ENCODE measurements around the gene PARN.

Gene PARN

DNA sequence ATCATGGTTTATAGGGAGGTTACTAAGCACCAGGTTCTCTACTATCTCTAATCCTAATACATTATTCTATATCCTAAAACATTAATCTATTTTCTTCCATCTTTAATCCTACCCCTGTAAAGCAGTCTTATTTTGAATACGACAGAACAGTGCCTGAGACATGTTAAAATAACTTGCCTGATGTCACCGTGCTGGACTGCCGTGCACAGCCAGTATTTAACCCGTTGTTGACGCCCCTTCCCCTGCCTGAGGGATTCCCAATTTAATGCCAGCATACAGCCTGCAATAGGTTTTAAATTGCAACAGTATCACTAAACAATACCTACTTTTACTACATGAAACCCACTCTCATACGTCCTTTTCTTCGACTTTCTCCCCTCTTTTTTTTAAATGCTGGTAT, 133.3 kb downstream of the PARN start:
- DNase-seq, result no peak

DNA sequence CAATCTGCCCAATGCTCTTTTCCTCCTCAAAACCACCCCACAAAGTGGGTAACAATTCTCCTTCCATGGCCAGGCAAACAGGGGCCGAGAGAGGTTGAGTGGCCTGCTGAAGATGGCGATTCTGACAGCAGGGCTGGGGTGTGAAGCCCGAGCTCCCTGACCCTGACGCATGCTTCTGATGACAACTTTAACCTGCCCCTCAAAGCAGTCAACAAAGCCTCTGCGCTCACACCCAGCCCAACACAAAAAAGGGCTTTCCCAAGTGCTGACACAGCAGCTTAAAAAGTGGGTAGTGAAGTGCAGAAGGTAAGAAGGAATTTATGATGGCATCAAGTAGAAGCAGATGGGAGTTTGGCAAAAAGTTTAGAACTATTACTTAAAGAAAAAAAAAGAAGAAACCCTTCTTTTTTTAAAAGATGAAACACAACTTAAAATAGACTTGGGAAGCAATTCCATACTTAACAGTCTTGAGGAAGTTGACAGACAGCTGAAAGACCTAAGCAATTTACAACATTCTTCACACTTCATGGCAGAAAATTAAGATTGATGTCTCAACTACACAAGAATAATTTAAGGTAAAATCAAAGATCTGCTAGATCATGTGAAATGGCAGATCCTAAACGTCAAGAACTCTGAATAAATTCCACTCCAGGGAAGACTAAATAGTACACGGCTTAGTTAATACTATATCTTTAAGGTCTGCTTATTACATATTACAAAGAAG, 133.9 kb downstream of the PARN start:
- no peak for DNase-seq

DNA sequence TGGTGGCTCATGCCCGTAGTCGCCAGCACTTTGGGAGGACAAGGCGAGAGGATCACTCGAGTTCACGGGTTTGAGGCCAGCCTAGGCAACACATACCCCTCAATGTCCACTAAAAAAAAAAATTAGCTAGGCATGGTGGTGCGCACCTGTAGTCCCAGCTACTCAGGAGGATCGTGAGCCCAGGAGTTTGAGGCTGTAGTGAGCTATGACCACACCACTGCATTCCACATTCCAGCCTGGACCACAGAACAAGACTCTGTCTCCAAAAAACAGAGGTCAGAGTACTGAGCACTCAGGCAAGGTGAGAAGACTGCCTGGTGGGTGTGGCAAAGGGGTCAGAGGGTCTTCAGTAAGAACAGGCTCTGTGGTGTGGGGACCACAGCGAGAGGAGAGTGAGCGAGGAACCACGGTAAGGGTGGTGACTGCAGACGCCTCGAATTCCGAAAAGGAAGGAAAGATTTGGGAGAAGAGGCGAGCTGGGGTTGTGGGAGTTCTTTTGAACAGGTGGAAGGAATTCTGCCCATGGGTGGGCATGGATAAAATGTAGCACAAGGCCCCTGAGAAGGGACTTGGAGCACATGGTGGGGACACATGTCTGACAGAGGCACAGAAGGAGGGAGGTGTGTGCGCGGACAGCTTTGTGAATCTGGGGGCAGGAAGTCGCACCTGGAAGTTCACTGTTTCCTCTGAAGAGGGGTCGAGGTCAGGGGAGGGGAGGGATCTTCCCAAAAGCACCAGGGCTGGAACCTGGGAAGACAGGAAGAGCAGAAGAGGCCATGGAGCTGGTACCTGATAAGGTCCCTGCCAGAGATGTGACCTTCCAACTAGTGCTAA, 134.6 kb downstream of the PARN start:
- no peak for DNase-seq

DNA sequence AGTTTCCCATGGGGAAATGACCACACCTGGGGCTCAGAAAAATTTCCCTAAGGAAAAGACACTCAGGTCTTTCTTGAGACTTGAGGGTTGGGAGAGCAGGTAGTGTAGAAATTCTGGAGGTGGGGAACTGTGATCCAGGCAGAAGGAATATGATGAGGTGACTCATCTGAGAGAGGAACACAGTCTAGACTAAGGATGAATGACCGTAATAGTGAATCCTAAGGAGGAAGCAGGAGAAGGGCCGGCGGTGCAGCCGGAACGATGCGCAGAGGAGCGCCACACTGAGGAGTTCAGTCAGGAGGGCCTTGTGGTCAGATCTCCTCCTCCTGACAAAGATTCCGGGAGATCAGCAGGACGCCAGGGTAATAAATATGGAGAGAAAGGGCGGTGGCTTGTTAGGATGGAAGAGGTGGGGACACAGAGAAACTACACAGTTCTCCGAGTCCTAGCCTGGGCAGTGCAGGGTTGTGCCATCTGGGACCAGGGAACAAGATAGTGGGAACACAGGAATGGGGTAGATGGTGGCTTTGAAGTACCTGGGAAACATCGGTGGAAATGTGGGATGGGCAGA, 135.6 kb downstream of the PARN start:
- no peak for DNase-seq

DNA sequence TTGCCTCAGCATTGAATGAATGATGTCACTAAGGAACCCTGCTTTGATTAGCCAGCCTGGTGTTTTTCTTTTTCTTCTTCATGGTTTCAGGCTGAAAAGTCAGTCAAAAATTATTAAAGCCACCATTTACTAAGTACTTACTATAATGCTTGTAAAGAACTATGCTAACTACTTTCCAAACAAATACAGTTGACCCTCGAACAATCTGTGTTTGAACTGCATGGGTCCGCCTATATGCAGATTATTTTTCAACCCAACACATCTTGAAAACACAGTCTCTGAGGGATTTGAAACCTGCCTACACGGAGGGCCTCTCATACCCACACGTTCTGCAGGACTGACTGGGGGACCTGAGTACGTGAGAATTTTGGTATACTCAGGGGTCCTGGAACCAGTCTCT, 136.3 kb downstream of the PARN start:
- DNase-seq, result no peak

DNA sequence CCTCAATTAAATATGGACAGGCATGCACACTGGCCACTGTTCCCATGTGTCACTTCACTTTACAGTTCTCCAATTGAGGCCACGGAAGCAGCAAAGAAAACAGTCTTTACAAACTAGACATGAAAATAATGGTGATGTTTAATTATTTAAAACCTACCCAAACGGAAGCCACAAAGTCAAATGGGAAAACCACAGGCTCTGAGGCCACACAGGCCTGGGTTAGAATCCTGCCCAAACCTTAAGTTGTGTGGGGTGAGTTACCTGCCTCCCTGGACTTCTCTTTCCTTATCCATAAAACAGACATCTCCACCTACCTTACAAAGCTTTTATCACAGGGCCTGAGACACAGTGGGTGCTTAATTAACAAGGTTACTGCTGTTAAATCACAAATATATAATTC, 137.4 kb downstream of the PARN start:
- no peak for DNase-seq

DNA sequence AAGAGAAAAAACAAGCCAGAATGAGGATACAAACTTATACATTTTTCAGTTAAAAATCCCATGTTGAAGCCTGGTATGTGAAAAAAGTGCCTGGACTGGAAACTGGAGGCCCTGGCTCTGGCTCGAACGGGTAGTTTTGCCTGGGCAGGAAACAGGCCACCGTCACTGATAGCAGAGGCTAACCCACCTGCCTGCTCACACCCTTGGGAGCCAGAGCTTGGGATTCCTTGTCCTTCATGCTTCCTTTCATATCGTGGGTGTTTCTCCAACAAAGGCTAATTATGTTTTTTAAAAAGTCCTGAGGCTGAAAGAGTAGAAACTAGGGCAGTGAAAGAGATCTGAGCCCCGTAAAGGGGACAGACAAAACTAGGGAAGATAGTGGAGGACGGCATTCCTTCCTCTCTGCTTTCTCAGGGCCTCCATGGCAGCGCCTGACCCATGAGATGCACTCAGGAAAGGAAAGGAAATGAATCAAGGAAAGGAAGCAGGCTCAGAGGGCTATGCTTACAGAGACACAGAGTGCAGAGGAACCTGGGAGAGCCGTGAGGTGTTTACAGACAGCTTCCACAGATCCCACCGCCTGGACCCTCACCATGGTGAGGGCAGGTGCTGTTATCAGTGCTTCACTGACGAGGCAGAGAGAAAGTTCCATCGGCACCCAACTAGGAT, 138.1 kb downstream of the PARN start:
- no peak for DNase-seq

DNA sequence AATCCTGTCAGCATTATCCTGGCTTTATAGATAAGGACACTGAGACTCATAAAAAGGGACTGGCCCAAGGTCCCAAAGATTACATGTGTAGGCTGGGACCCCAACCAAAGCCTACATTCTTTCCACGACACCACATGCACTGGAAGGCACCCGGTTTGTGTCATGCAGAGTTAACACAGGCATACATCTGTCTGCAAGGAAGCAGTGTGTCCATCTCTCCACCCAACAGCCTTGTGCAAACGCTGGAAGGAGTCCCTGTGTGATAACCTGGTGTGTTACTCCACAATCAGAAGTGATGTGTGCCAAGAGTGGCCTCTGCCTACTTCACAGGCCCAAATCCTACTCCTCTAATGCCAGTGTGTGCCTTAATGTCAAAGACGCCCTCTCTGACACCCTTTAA, 139.8 kb downstream of the PARN start:
- no peak for DNase-seq

DNA sequence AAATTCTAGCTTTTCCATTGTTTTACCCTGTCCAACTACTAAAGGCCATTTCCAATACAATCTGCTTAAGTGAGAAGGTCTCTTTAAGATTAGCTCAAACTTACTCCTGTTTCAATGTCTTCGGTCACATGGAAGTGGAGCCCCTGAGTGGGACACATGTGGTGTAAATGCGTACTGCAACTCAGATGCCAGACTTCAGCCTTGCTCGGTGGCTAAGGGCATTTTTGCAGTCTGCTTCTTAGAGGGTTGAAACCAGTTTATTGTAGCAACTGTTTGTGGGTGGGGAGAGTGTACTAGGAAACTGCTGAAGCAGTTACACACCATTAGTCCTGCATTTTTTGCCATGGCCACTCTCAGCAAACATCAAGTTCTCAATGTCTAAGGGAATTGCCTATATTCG, 140.6 kb downstream of the PARN start:
- no peak for DNase-seq

DNA sequence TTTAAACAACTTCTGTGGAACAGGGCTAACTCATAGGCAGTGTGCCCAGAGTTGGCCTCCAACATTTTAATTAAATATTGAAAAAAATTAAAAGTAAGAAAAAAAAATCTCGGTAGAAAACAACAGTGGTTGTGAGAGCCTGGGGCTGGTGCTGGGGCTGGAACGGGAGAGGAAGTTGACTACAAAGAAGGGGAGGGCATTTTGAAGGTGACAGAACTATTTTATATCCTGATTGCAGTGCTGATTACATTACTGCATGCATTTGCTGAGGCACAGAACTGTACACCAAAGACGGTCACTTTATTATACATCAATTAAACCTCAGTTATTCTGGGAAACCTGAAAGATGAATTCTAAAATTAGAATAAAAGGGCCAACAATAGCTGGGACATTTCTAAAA, 142.5 kb downstream of the PARN start:
- DNase-seq, result no peak

DNA sequence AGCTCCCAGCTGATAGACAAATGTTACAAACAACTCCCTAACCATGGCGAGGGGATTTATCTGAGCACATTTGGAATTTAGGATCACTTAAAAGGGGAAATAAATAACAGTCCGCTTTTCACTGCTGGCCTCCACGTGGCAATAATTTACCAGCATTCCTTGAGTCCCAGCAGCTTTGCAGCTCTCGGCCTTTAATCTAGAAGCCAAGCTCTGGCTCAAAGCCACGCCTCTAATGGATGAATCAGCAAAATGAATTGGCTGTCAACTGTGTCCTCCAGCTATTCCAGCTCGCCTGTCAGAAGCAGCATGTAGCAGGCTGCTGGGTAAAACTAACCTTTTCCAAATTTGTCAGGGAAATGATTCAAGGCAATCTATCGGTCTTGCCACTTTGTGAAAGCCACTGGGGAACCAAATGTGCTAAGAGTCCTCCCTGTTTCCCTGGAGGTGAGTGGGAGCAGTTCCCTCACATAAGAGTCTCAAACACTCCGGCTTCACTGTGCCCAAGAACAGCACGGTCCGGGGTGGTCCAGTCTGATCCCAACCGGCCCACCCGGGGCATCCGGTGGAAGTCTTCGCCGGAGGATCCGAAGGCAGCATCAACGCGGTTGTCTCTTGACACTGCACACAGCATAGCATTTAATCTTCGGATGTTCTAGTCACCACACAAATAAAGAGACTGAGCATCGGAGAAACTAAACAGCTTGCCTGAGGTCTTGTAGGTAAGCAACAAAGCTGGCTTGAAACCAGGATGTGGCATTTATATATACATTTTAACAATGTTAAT, 143.3 kb downstream of the PARN start:
- DNase-seq, result no peak

DNA sequence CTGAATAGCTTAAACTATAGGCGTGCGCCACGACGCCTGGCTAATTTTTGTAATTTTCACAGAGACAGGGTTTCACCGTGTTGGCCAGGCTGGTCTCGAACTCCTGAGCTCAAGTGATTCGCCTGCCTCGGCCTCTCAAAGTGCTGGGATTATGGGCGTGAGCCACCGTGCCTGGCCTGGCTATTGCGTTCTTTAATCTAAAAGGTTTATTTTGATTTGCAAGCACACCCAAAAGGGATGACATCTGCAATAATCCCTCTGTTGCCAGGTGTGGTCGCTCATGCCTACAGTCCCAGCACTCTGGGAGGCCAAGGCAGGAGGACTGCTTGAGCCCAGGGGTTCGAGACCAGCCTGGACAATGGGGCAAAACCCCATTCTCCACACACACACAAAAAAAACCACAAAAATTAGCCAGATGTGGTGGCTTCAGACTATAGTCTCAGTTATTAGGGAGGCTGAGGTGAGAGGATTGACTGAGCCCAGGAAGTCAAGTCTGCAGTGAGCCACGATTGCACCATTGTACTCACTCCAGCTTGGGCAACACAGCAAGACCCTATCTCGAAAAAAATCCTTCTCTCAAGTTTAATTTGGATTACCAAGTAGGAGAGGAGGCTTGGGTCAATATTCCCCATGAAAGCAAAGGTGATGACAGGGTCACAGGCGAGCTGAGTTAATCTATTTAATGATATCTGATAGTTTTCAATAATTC, 144.1 kb downstream of the PARN start:
- DNase-seq, result no peak

DNA sequence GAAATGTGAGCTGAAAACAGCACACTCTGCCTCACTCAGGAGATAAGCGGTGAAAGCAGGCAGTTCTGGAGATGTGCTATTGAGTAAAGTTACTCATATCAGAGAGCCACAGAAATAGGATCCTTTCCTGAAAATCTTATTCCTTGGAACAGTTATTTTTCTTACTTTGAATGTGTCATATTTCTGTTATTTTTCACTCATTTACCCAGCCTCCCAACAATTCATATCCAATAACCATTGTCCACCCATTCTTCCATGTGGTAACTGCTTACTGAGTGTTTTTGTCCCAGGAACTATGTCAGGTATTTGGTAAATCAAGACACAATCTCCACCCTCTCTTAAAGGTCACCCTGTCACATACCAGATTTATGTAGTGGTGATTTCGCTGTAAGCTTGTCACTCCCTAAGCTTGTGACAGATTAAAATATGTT, 144.9 kb downstream of the PARN start:
- no peak for DNase-seq

DNA sequence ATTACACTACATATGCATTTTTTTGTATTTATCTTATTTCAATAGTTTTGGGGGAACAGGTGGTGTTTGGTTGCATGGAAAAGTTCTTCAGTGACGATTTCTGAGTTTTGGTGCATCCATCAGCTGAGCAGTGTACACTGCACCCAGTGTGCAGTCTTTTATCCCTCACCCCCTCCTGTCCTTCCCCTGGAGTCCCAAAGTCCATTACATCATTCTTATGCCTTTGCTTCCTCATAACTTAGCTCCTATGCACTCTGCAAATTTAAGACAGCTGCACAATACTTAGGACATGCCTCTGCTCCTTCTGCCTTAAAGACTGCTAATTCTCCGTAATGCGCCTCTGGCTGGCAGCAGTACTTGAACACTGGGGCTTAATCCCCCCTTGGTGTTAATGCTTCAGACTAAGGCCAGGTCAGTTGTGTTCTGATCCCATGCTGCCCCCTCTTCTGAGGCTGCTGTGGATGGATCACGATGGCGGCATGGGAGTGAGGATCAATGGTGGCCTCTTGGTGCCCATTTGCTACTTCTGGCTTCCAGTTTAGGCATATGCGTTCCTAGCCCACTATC, 146.2 kb downstream of the PARN start:
- no peak for DNase-seq

DNA sequence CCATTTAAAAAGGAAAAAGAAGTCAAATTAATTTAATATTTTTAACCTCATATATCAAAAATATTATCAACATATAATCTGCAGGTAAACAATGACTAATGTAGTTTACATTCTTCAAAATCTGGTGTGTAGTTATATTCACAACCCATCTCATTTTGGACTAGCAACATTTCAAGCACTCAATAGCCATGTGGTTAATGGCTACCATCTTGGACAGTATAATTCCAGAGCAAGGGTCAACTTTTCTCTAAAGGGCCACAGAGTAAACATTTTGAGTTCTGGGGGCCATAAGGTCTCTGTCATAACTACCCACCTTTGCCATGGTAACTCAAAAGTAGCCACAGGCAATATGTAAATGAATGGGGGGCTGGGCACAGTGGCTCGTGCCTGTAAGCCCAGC, 153.9 kb downstream of the PARN start:
- DNase-seq, result no peak

DNA sequence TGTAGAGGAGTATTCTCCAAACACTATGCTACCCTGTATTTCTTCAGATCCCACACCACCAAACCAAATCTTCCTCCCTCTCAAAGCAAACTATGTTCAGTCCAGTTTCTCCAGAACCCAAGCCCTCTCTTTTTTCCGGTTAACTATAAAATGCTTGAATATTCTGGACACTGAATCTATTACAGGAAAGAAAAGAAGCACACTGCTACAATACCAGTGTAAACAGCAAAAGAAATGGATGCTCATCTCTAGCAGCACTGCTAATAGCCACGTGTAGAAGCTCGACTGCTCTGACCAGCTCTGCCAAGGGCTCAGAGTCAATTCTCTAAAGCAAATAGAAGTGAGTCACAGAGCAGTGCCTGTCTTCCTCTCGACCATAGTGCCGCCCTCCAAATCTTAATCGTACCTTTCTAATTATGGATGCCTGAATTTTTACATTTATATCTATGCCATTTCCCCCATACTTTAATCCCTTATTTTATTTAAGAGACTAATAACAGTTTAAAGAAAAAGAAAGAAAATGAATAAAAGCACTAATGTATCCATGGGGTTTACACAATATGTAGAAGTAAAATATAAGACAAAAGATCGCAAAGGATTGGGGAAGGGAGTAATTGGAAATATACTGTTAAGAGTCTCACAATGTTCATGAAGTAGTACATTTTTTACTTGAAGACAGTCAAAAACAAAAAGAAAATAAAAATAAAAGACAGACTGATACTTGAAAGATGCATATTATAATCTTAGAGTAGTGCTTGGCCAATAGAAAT, 154.5 kb downstream of the PARN start:
- DNase-seq, result no peak

DNA sequence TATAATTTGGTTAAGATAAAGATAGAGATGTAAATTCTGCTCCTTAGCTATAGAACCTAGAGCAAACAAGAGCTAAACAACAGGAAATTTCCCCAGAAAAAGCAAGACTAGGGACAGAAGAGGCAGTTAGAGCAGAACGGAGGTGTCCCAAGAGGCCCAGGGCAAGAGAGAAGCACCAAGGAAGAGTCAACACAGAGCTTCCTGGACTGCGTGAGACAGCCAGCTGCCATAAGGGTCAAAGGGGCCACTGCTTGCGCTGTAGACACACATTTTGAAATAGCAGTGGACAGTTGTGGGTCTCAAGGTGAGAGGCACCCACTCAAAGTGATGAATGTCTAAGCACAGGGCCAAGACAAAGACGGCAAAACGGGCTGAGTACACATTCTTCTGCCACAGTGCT, 156.6 kb downstream of the PARN start:
- no peak for DNase-seq

DNA sequence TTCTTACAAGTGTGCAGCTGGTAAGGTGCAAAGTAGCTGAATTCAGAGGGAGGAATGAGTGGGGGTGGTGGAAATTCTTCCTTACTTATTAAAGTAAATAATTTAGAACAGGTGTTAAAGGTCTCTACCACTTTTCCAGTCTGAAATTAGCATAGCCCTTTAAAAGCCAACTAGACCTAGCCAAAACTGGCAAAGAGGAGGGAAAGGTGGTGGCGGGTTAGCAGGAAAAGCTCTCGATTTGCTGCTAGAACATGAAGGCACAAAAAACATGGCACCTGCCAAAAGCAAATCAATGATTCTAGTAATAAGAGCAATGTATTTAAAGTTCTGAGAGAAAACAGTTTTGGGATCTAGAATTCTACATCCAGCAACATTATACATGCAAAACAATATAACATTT, 157.7 kb downstream of the PARN start:
- no peak for DNase-seq

DNA sequence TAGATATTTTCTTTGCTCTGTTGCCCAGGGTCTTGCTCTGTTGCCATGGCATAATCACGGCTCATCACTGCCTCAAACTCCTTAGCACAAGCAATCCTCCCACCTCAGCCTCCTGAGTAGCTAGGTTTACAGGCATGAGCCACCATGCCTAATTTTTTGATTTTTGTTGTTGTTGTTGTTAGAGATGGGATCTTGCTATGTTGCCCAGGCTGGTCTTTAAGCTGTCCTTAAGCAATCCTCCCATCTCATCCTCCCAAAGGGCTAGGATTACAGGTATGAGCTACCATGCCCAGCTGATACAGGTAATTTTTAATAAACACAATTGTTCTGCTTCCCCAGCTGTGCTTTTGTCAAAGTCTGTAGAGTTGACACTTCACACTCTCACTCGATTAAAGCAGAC, 159.3 kb downstream of the PARN start:
- no peak for DNase-seq

DNA sequence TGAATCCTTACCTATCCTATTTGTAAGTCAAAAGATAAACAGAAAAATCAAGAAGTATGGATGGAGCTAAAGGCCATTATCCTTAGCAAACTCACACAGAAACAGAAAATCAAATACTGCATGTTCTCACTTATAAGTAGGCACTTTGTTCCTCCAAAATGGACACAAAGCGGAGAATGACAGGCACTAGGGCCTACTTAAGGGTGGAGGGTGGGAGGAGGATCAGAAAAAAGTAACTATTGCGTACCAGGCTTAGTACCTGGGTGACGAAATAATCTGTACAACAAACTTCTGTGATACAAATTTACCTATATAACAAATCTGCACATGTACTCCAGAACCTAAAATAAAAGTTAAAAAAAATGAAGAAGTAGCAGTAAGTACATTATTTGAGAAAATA, 164.3 kb downstream of the PARN start:
- DNase-seq, result no peak

DNA sequence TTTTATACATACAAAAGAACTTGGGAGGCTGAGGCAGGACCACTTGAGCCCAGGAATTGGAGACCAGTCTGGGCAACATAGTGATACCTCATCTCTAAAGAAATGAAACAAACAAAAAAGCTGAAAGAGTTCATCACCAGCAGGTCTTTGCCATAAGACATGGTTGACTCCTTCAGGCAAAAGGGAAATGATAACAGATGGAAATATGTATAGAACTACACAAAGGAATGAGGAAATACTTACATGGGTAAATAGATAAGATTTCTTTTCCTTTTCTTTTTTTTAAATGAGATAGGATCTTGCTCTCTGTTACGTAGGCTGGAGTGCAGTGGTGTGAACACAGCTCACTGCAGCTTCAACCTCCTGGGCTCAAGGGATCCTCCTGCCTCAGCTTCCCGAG, 165.3 kb downstream of the PARN start:
- DNase-seq, result no peak
